ENCODE results near the gene SPI1.

- TF ChIP-seq, protein P1, sequence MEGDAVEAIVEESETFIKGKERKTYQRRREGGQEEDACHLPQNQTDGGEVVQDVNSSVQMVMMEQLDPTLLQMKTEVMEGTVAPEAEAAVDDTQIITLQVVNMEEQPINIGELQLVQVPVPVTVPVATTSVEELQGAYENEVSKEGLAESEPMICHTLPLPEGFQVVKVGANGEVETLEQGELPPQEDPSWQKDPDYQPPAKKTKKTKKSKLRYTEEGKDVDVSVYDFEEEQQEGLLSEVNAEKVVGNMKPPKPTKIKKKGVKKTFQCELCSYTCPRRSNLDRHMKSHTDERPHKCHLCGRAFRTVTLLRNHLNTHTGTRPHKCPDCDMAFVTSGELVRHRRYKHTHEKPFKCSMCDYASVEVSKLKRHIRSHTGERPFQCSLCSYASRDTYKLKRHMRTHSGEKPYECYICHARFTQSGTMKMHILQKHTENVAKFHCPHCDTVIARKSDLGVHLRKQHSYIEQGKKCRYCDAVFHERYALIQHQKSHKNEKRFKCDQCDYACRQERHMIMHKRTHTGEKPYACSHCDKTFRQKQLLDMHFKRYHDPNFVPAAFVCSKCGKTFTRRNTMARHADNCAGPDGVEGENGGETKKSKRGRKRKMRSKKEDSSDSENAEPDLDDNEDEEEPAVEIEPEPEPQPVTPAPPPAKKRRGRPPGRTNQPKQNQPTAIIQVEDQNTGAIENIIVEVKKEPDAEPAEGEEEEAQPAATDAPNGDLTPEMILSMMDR (IDR thresholded peaks at IDR 0.05) = no peak
- TF ChIP-seq POLR2A (IDR thresholded peaks at IDR 0.05) = no peak
These were observed 24.8 kb upstream of the SPI1 start for GRCh38 chr11:47403135-47403534.

All from body of pancreas (tissue), 4 donors.